HTR-8/SVneo (cell line): ENCODE data around the gene OSBPL3.

ENCODE experiments used
- DNase-seq: peaks from one replicate; pipeline ENCODE4 v3.0.0; 2011; ENCODE audit warnings: low spot score, mixed read lengths; ENCODE audit not compliant: insufficient read length
- FAIRE-seq: peaks from 2 replicates; lab custom pipeline; 2011; peaks lifted over from hg19 to GRCh38; lab: Jason Lieb, UNC

The OSBPL3 gene

GRCh38 chr7:24777806-24778205 lies 202.2 kb downstream of the OSBPL3 start:
- FAIRE-seq, result no peak
- no peak for DNase-seq

DNA sequence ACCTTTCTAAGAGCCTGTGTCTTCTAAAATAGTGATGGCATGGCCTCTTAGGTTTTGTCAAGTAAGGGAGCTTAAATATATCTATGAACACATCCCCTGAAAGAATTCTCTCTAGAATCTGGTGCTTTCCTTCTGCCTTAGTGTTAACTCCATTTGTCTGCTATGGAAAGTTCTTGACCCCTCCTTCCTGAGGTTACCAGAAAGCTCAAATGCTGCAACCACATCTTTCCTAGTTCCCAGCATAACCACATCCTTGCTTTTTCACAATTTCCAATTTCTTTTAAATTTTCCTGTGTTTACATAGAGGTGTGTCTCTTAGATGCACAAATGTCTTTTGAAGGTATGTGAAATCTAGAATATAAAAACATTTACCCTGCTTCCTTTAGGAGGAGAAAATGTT lies 206.3 kb downstream of the OSBPL3 start:
- no peak for FAIRE-seq
- no peak for DNase-seq

DNA sequence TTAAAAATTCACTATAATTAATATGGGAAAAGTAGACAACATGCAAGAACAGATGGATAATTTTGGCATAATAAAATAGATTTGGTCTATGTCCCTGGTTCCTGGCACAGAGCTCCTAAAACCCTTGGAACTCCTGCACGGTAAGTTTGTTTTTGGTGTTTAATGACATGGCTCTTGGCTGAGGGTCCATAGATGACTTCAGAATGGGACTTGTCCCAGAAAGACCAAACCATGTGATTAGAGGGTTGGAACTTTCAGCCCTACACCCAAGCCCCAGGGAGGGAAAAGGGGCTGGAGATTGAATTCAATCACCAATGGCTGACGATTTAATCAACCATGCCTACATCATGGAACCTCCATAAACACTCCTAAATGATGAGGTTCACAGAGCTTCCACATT lies 210.1 kb downstream of the OSBPL3 start:
- no peak for DNase-seq
- no peak for FAIRE-seq

DNA sequence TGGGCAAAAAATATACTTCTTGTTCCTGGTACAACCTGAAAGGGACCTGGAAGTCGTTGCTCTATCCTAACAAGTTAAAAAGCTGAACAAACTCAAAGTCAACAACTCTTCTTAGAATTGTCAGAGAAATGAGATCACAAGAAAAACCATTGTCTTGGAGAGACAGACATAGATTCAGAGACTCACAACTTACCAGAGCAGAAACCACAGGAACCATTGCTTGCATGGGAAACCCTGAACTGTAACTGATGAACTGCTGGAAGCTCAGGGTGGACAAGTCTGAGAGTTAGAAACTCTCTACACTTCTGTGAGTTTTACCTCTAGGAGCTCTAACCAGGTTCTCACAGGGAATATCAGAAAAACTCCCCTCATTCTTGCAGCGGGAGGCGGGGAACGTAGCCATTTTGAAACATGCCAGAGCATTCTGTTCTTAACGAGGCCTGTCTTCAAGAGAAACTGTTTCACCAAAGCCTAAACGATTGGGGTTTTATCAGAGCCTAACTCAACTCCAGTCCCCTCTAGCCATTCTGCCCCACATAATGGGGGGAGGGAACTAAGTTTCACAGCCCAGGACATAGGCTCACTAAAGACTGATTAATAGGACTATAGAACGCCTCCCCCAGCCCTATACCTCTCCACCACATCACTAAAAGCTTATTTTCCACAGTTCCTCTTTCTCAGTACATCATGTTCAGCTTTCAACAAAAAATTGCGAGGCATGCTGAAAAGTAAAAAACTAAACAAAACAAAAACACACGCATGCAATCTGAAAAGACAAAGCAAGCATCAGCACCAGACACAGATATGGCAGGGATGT lies 210.8 kb downstream of the OSBPL3 start:
- no peak for DNase-seq
- no peak for FAIRE-seq

GRCh38 chr7:24767878-24768569 lies 212.0 kb downstream of the OSBPL3 start:
- FAIRE-seq, result no peak
- DNase-seq, result no peak

GRCh38 chr7:24764972-24765744 lies 214.8 kb downstream of the OSBPL3 start:
- DNase-seq (no peak), FAIRE-seq (no peak)

- no peak for FAIRE-seq
- no peak for DNase-seq
Observed at GRCh38 chr7:24764011-24764410, 216.0 kb downstream of the OSBPL3 start.

DNA sequence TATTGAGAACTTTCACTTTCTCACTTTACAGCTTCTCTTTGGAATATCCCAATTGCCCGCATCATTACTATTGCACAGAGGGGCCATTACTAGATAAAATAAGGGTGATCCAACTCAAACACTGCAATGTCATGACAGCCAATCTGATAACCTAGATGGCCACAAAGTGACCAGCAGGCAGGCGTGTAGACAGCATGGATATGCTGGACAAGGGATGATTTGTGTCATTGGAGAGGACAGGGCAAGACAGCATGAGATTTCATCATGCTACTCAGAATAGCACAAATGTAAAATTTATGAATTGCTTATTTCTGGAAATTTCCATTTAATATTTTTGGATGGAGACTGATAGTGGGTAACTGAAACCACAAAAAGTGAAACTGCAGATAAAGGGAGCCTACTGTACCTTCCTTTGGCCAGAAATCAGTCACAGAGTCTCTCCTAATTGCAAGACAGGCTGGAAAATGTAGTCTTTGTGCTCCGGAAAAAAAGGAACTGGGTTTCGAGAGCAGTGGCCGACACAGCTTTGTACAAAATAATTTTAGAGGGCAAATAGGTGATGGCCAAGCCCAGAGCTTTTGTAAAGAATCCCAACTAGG lies 216.6 kb downstream of the OSBPL3 start:
- DNase-seq, result no peak
- FAIRE-seq, result no peak

- FAIRE-seq, result no peak
Observed at GRCh38 chr7:24762771-24763170, 217.2 kb downstream of the OSBPL3 start.

GRCh38 chr7:24760968-24761367 lies 219.0 kb downstream of the OSBPL3 start:
- no peak for DNase-seq
- no peak for FAIRE-seq

More at GRCh38 chr7:24762771-24763170, 217.2 kb downstream of the OSBPL3 start:
- DNase-seq, result no peak

GRCh38 chr7:24757353-24758275 lies 222.4 kb downstream of the OSBPL3 start, which contains the start of gene GSDME:
Gene GSDME (minus strand): TSS chr7:24757464. CDS start chr7:24749774, 7,690 bp downstream.
- DNase-seq, result peak; percentile 61
- no peak for FAIRE-seq

- DNase-seq, result peak; percentile 54
- FAIRE-seq, result peak; percentile 63
Observed at GRCh38 chr7:24756545-24757352, 223.2 kb downstream of the OSBPL3 start.

DNA sequence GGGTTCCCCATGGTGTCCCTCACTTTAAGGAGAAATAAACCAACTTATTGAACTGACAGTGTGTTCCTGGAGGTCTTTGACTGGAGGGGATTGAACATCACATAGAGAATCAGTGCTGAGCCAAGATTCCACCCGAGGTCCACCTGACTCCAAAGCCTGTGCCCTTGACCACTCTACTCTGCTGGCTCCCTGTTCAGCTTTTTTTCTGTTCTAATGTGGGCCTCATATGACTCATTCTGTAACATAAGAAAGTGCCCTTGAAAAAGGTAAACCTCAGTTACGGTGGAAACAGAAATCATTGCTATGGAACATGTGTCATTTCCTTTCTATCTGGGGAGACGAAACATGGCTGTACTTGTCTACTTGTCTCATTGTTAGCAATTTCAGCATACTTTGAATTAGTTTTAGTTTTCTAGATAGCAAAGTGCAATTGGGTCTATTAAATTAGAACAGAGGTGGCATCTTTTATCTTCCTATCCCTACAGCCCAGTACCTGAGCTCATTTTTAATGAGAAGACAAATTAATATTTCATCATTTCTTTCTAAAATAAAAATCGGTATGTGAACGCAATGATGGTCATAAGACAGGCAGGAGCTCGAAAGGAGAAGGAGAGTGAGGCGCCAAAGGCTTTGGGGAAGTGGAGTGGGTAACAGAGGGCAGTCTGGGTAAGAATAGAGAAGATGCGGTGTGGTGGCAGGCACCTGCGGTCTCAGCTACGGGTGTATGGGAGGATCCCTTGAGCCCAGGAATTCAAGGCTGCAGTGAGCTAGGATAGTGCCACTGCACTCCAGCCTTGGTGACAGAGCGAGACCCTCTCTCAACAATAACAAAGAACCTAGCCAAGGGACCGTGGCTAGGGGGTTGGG lies 224.2 kb downstream of the OSBPL3 start:
- FAIRE-seq (no peak), DNase-seq (peak; percentile 47)

DNA sequence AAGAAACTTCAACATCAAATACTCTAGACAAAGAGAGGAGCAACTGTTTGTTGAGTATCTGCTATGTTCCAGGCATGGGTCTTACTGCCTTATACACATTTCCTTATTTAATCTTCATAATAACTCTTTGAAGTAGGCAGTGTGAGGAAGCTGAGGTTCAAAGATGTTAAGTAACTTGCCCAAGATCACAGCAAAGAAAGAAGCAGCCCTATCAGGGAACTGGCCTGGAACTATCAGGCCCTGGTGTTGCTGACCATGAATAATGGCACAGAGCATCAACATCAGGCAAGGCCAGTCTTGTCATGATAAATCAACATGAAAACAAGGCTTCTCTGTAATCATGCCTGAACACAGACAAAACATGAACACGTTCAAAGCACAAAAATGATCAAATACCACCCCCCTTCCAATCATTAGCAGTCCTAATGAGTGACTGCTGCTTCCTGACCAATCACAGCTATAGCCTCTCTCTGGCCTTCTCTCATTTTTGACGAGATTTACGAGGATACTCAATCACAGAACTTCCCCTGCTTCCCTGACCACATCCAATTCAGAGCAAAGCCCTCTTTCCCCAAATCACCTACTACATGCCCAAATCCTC lies 225.0 kb downstream of the OSBPL3 start:
- no peak for FAIRE-seq
- DNase-seq, result no peak

GRCh38 chr7:24752073-24752800 lies 227.7 kb downstream of the OSBPL3 start:
- DNase-seq, result no peak
- no peak for FAIRE-seq

DNA sequence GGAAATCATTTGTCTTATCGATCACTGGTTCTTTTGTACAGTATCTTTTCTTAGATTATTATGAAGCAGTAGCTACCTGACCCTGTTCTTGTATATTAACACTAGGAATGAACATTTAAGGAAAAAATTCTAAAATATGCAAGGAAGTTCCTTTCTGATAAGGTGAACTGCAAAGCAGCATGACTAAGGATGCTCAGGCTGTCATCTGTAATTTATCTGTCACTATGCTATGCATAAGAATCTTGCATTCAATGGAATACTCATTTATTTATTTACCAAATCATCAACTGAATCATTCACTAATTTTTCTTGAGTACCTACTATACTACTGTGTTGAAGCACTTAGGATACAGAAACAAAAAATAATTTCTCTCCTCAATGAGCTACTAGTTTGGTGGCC lies 228.5 kb downstream of the OSBPL3 start:
- DNase-seq (no peak), FAIRE-seq (no peak)
